A172 (cell line): ENCODE results near the gene NDUFS7. TPM values are rescaled to one million over a fixed set of nuclear protein-coding genes. Genes with fewer than 3 reads are reported as not detected.
"Not testable (repeated sequence)": the region's sequence is repeated elsewhere in the genome, so short reads cannot be mapped to it uniquely, and the experiment has no call there.

Experiments
- DNase-seq: peaks from one replicate; pipeline ENCODE4 v3.0.0-alpha.2; 2015; ENCODE audit warnings: low spot score
- total RNA-seq: library from RNA; depleted of rRNA; stranded (reverse); fragments of >200 nt; shearing (Covaris generic); gene quantifications from 2 replicates; pipeline ENCODE4 v1.2.3, GENCODE V29; 2014

Gene NDUFS7
- total RNA-seq, 1 experiment from 2014 or later, result 186 TPM

GRCh38 chr19:1417681-1418495, 34.2 kb downstream of the NDUFS7 start:
- no peak for DNase-seq

GRCh38 chr19:1418496-1418775, 34.7 kb downstream of the NDUFS7 start:
- DNase-seq, result no peak

GRCh38 chr19:1418951-1419738, 35.4 kb downstream of the NDUFS7 start:
- no peak for DNase-seq

- not testable (repeated sequence) for DNase-seq
Observed at GRCh38 chr19:1420085-1420484, 36.4 kb downstream of the NDUFS7 start.

GRCh38 chr19:1420590-1420989, 36.9 kb downstream of the NDUFS7 start:
- no peak for DNase-seq

- no peak for DNase-seq
Observed at GRCh38 chr19:1421218-1421957, 37.7 kb downstream of the NDUFS7 start.

GRCh38 chr19:1421958-1422305, 38.2 kb downstream of the NDUFS7 start:
- DNase-seq, result no peak

GRCh38 chr19:1422360-1422759, 38.7 kb downstream of the NDUFS7 start:
- no peak for DNase-seq

GRCh38 chr19:1422943-1423342, 39.2 kb downstream of the NDUFS7 start:
- no peak for DNase-seq

- no peak for DNase-seq
Observed at GRCh38 chr19:1423436-1424191, 39.9 kb downstream of the NDUFS7 start.

GRCh38 chr19:1424192-1424955, 40.7 kb downstream of the NDUFS7 start:
- no peak for DNase-seq

- no peak for DNase-seq
Observed at GRCh38 chr19:1425102-1425837, 41.6 kb downstream of the NDUFS7 start.

GRCh38 chr19:1425902-1426301, 42.2 kb downstream of the NDUFS7 start:
- DNase-seq, result no peak

GRCh38 chr19:1426736-1427135, 43.0 kb downstream of the NDUFS7 start:
- no peak for DNase-seq

GRCh38 chr19:1427221-1427920, 43.7 kb downstream of the NDUFS7 start:
- no peak for DNase-seq

GRCh38 chr19:1428738-1429391, 45.2 kb downstream of the NDUFS7 start:
- no peak for DNase-seq

GRCh38 chr19:1429750-1430149, 46.0 kb downstream of the NDUFS7 start:
- peak; percentile 83 for DNase-seq

- no peak for DNase-seq
Observed at GRCh38 chr19:1430246-1430645, 46.5 kb downstream of the NDUFS7 start.
